ENCODE measurements around the gene MR1. TPM values are rescaled to one million over a fixed set of nuclear protein-coding genes. Genes with fewer than 3 reads are reported as not detected.

The MR1 gene
- total RNA-seq, 1 experiment from 2014 or later: 6.6 TPM

GRCh38 chr1:181001091-181001780, 32.5 kb upstream of the MR1 start:
- no peak overlapping the region for H3K4me2 ChIP-seq (ENCODE audit: low read length)
- H3K9me3 ChIP-seq (ENCODE audit: control insufficient read depth in 1 of 2, insufficient read depth in 1 of 2, low read depth in 1 of 2, low read length in 2 of 2): no peaks in the 10 kb centered on the region
- no peaks in the 10 kb centered on the region for H3K27me3 ChIP-seq (ENCODE audit: insufficient read depth, low read length)
- H3K79me2 ChIP-seq (ENCODE audit: insufficient read depth, low read length): peaks cover 13% of the 10 kb centered on the region
- H3K4me3 ChIP-seq (replicated peaks in 1 of 2; ENCODE audit: low read depth in 1 of 2, low read length in 2 of 2): no peak overlapping the region
- POLR2A ChIA-PET: no interaction called here
- intact Hi-C loops (cut with micrococcal nuclease): no loop called here
- no peak for ATAC-seq
- H4K20me1 ChIP-seq (ENCODE audit: insufficient read depth): no peaks in the 10 kb centered on the region
- H3K9me2 ChIP-seq (ENCODE audit: insufficient read depth): no peaks in the 10 kb centered on the region
- no peak for TF ChIP-seq CBX3 (IDR thresholded peaks at IDR 0.05; ENCODE audit: low read depth)
- TF ChIP-seq JUND (IDR thresholded peaks at IDR 0.05): no peak
- TF ChIP-seq CTCF (IDR thresholded peaks at IDR 0.05 in 2 of 3, conservative IDR thresholded peaks at IDR 0.05 in 1 of 3; ENCODE audit: borderline replicate concordance in 1 of 3, insufficient read depth in 1 of 3, low read depth in 2 of 3, low read length in 2 of 3): no peak
- TF ChIP-seq RAD21 (IDR thresholded peaks at IDR 0.05; ENCODE audit: low read depth): no peak
- no peak for TF ChIP-seq SIN3A (IDR thresholded peaks at IDR 0.05; ENCODE audit: low read depth)
- no peak for TF ChIP-seq POLR2AphosphoS5 (IDR thresholded peaks at IDR 0.05; ENCODE audit: low read depth, low read length)
- BruUV-seq (replicated peaks): no TSS peak
- peaks cover 14 to 17% of the 10 kb centered on the region in 2 experiments for H3K36me3 ChIP-seq (ENCODE audit: control insufficient read depth in 1 of 2, insufficient read depth in 2 of 2, low read length in 2 of 2)
- no peak overlapping the region for H2AFZ ChIP-seq (ENCODE audit: low read depth, low read length, poor library complexity, severe bottlenecking)
- H3K9ac ChIP-seq (ENCODE audit: low read length): no peak overlapping the region
- no peak overlapping the region for H3K27ac ChIP-seq (ENCODE audit: low read depth, low read length)
- RAD21 ChIA-PET (ENCODE audit: low non-redundant PET in 1 of 2, low total read pairs in 2 of 2, uncharacterized antibody in 2 of 2, unreplicated experiment in 2 of 2): no interaction called here
- no peaks in the 10 kb centered on the region for H3K4me1 ChIP-seq (ENCODE audit: control insufficient read depth in 1 of 2, insufficient read depth in 2 of 2, low read length in 2 of 2)
- DNase-seq (ENCODE audit: low read depth, low spot score): no peak
- CTCF ChIA-PET: no interaction called here

DNA sequence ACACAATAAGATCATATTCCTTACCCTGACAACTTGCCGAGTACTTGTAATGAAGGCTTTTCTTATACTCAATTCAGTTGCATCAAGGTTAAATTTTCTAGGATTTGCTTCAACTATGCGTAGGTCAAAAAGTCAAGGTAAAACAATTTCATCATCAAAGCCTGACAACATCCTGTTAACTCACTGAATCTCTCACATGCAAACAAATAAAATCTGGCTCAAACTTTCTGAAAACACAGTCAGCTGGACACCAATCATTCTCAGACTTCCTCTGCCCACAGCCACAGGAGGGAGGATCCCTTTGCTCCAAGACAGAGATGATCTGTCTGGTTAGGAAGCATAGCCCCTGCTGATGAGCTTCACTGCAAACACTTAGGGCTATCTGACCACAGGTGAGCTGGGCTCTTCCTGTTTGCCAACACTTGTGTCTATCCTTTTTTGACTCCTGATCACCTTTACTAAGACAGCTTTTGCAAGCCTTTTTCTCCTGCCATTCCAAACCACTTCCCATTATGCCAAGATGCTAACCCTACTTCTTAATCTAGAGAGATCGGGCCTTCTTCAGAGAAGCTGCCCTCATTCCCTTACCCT, 31.1 kb upstream of the MR1 start:
- intact Hi-C loops (cut with micrococcal nuclease): no loop called here
- TF ChIP-seq CTCF (IDR thresholded peaks at IDR 0.05 in 2 of 3, conservative IDR thresholded peaks at IDR 0.05 in 1 of 3; ENCODE audit: borderline replicate concordance in 1 of 3, insufficient read depth in 1 of 3, low read depth in 2 of 3, low read length in 2 of 3): no peak
- TF ChIP-seq YY1 (IDR thresholded peaks at IDR 0.05; ENCODE audit: extremely low read depth, insufficient replicate concordance, low read depth, low read length): no peak
- no peak for TF ChIP-seq SP1 (IDR thresholded peaks at IDR 0.05; ENCODE audit: low read depth)
- TF ChIP-seq EZH2phosphoT487 (IDR thresholded peaks at IDR 0.05; ENCODE audit: borderline replicate concordance): no peak
- TF ChIP-seq CEBPB (IDR thresholded peaks at IDR 0.05; ENCODE audit: low read depth): no peak
- Histone ChIP-seq H3K4me1 (ENCODE audit: control insufficient read depth in 1 of 2, insufficient read depth in 2 of 2, low read length in 2 of 2) (no peaks in the 10 kb centered on the region), H3K27me3 (ENCODE audit: insufficient read depth, low read length) (no peaks in the 10 kb centered on the region), H3K4me2 (ENCODE audit: low read length) (no peak overlapping the region), H3K9me2 (ENCODE audit: insufficient read depth) (no peaks in the 10 kb centered on the region), H3K9me3 (ENCODE audit: control insufficient read depth in 1 of 2, insufficient read depth in 1 of 2, low read depth in 1 of 2, low read length in 2 of 2) (no peaks in the 10 kb centered on the region), H3K9ac (ENCODE audit: low read length) (no peak overlapping the region), H3K79me2 (ENCODE audit: insufficient read depth, low read length) (peaks cover 18% of the 10 kb centered on the region), H4K20me1 (ENCODE audit: insufficient read depth) (no peaks in the 10 kb centered on the region), H2AFZ (ENCODE audit: low read depth, low read length, poor library complexity, severe bottlenecking) (no peak overlapping the region), H3K4me3 (replicated peaks in 1 of 2; ENCODE audit: low read depth in 1 of 2, low read length in 2 of 2) (no peak overlapping the region), H3K27ac (ENCODE audit: low read depth, low read length) (no peak overlapping the region), H3K36me3 (ENCODE audit: control insufficient read depth in 1 of 2, insufficient read depth in 2 of 2, low read length in 2 of 2) (peaks cover 14 to 17% of the 10 kb centered on the region in 2 experiments)
- BruUV-seq (replicated peaks): no TSS peak
- RAD21 ChIA-PET (ENCODE audit: low non-redundant PET in 1 of 2, low total read pairs in 2 of 2, uncharacterized antibody in 2 of 2, unreplicated experiment in 2 of 2): no interaction called here
- POLR2A ChIA-PET: no interaction called here
- CTCF ChIA-PET: no interaction called here
- DNase-seq (ENCODE audit: low read depth, low spot score): no peak
- no peak for ATAC-seq

Measured in HCT116 (cell line).